Left renal pelvis (tissue), 4 donors: Measurements from ENCODE around the gene MRPL41. TPM values are rescaled to one million over a fixed set of nuclear protein-coding genes. Genes with fewer than 3 reads are reported as not detected.
A peak's percentile ranks its signal among the peaks of the same experiment; 100 is the strongest.
"Not testable (repeated sequence)": the region's sequence is repeated elsewhere in the genome, so short reads cannot be mapped to it uniquely, and the experiment has no call there.

ENCODE experiments used
- DNase-seq, 4 donors: peaks; one replicate each; pipeline ENCODE4 v3.0.0-alpha.2; 2013; ENCODE audit warnings: low read depth in 4 of 4, low spot score in 3 of 4
- polyA plus RNA-seq, 4 donors: library from polyadenylated mRNA; unstranded; fragments of 120-200 nt; gene quantifications; one replicate each; pipeline ENCODE4 v1.2.1, GENCODE V29; 2013; ENCODE audit not compliant: insufficient read length in 4 of 4

MRPL41 gene
- polyA plus RNA-seq, 4 donors, result 11.7 to 30.7 (median 16.4) TPM

DNA sequence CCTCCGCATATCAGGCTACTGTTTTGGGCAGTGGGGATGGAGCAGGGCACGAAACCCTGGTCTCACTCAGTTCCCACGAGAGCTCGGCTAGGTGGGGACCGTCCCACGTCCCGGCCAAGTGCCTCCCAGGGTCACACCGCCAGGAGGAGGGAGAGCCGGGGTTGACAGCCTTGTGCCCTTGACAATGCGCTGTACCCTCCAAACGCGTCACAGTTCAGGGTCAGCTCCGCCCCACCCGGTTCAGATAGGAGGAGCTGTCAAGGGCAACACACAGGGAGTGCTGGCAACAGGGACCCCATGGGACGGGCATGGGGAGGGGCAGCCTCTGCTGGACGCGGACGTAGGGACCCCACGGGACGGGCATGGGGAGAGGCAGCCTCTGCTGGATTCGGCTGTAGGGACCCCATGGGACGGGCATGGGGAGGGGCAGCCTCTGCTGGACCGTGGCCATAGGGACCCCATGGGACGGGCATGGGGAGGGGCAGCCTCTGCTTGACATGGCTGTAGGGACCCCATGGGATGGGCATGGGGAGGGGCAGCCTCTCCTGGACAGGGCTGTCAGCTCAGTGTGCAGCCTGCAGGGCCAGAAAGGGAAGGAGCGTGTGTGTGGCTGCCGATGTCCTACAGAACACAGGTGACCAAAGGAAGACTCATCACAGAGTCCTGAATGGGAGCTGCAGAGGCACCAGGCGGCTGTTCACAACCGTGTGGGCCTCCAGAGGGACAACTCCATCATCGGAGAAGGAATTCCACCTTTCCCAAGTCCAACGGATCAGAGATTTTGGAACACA, 30.9 kb upstream of the MRPL41 start:
- no peak for DNase-seq

GRCh38 chr9:137521405-137521985, 30.2 kb upstream of the MRPL41 start:
- no peak for DNase-seq

GRCh38 chr9:137522746-137523455, 28.8 kb upstream of the MRPL41 start:
- no peak for DNase-seq

- DNase-seq, result no peak
Measured at GRCh38 chr9:137524161-137524980, 27.3 kb upstream of the MRPL41 start.

GRCh38 chr9:137524981-137525317, 26.7 kb upstream of the MRPL41 start:
- DNase-seq, result no peak

DNA sequence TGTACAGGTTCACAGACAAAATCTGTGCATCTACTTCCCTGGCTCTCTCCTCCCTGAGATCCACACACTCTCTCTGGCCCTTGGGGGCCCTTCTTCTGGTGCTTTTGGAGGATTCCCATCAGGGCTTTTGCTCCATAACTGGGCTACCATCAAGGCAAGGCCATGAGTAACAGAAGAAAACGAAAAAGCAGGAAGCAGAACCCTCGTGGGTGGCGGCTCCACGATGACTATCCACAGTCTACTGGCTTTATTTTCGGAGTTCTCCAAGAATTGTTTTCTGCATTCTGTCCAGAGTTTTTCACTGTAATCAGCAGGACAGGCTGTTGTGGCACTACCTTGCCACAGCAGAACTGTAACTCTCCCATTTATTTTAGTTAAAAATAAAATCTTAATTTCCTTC, 21.3 kb upstream of the MRPL41 start:
- no peak for DNase-seq

DNA sequence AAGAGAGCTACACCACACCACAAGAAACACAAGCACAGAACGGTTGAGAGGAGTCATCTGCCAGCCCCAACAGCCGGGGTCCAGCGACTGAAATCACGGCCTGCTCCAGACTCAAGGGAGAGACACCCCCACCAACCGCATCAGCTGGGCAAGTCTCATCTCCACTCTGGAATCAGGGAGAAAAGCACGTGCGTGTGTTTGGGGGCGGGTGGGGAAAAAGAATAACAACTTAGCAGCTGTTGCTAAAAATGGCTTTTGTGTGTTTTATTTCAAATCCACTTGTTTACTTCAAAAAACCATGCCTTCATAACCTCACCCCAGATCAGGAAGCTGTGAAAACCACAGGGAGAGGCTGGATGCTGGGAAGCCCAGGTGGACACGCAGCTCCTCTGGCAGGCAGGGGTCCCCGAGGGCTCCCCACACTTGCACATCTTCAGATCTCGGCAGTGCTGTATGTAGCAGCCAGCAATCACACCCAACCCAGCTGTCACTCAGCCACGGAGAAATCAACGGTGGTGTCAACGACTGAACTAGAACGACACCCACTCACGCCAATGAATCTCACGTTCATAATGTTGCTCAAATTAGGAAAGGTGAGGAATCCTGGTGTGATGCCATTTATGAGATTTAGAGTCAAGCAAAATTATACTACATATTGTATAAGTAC, 20.4 kb upstream of the MRPL41 start:
- no peak for DNase-seq

- not testable (repeated sequence) for DNase-seq
Measured at GRCh38 chr9:137532891-137533468, 18.7 kb upstream of the MRPL41 start.

- DNase-seq, result peak in 2 of 4 donors; percentile 52 to 65
Measured at GRCh38 chr9:137534256-137535119, 17.2 kb upstream of the MRPL41 start.

- DNase-seq, result no peak
Measured at GRCh38 chr9:137535120-137535428, 16.6 kb upstream of the MRPL41 start.

DNA sequence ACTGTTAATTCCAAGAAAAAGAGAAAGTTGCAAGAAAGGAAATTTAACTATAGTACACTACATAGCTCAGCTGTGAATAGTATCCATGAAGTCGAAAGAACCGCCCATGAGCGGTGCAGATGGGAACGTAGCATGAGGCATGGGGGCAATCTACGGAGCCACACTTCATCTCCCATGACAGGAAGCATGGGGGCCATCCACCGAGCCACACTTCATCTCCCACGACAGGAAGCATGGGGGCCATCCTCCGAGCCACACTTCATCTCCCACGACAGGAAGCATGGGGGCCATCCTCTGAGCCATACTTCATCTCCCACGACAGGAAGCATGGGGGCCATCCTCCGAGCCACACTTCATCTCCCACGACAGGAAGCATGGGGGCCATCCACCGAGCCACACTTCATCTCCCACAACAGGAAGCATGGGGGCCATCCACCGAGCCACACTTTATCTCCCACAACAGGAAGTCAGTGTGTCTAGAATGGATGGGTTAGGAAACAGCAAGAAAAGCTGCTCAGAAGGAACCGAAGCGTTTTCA, 15.0 kb upstream of the MRPL41 start:
- not testable (repeated sequence) for DNase-seq

GRCh38 chr9:137538058-137538457, 13.6 kb upstream of the MRPL41 start:
- no peak for DNase-seq

- DNase-seq, result no peak
Measured at GRCh38 chr9:137540536-137540935, 11.1 kb upstream of the MRPL41 start.

DNA sequence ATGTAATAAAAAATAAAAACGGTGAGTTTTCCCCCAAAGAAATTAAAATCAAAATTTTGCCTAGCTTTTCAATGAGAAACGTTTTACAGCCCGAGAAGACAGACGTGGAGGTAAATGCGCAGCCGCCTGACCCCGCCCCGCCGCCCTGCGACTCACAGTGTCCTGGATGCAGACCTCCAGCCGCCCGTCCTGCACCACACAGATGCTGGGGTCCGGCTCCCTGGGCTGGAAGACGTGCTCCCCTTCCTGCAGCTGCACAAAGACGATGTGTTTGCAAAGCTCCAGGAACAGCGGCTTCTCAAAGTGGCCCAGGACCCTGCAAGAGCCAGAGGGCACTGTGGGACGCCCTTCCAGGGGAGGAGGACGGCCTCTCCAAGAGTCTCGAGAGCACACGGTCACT, 9.2 kb upstream of the MRPL41 start:
- no peak for DNase-seq

GRCh38 chr9:137543237-137543963, 8.3 kb upstream of the MRPL41 start:
- DNase-seq, result no peak

GRCh38 chr9:137544176-137544760, 7.4 kb upstream of the MRPL41 start:
- DNase-seq, result no peak

- no peak for DNase-seq
Measured at GRCh38 chr9:137545123-137545522, 6.6 kb upstream of the MRPL41 start.
